ENCODE results near the gene SORCS2.

GRCh38 chr4:7761312-7761711, 569.0 kb downstream of the SORCS2 start:
- no peak for TF ChIP-seq CTCF (IDR thresholded peaks at IDR 0.05; ENCODE audit: low read depth, low read length)
- TF ChIP-seq POLR2A (IDR thresholded peaks at IDR 0.05; ENCODE audit: extremely low read depth, insufficient read length), result no peak
